GM13976 (cell line): ENCODE data around the gene TIFAB.

Experiments
- DNase-seq: peaks from one replicate; pipeline ENCODE4 v3.0.0; 2012; ENCODE audit warnings: low spot score
- in situ Hi-C: fragments of 300-500 bp; cut with MboI; formaldehyde crosslinking; loops from one replicate; pipeline ENCODE4 v1.12.0; 2022; ENCODE audit warnings: low sequenced_read_pairs, mixed read lengths, inconsistent platforms; ENCODE audit not compliant: unreplicated experiment
- TF ChIP-seq, protein P1 (sequence below): IDR thresholded peaks from 2 replicates; pipeline ENCODE4 v1.5.1; 2012; ENCODE audit warnings: borderline replicate concordance, mild to moderate bottlenecking; ENCODE audit not compliant: insufficient read depth; ENCODE audit errors: extremely low read depth, missing control alignments, control extremely low read depth

TIFAB gene

DNA sequence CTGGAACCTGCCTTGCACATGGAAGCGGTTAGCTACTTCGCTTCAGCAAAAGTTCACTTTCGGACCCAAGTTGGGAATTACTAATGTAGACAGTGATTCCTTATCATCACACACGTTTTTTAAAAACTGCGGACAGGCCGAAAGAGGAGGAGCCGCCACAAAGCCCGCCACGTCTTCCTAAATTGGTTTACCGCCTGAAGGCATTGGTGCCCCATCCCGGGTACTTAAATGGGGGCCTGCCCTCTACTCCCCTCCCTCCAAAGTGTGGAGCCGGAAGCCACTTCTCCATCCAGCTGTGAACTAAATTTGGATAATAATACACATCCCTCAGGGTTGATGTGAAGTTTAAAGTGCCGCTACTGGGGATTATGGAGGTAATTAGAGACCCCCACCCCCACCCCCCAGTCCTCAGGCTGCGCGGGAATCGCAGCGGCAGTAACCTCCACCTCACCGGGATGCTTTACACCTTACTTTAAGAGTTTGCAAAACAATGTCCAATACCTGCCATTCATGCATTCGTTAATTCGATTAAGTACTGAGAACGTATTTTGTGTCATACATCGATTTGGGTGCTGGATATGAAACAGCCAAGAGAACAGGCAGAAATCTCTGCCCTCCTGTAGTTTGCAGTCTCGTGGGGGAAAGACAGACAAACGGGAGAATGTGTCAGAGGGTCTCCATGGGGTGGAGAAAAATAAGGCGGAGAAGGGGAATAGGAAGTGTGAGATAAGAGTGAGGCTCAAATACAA lies 52.2 kb downstream of the TIFAB start:
- in situ Hi-C loops, result no loop called here
- TF ChIP-seq, protein P1, sequence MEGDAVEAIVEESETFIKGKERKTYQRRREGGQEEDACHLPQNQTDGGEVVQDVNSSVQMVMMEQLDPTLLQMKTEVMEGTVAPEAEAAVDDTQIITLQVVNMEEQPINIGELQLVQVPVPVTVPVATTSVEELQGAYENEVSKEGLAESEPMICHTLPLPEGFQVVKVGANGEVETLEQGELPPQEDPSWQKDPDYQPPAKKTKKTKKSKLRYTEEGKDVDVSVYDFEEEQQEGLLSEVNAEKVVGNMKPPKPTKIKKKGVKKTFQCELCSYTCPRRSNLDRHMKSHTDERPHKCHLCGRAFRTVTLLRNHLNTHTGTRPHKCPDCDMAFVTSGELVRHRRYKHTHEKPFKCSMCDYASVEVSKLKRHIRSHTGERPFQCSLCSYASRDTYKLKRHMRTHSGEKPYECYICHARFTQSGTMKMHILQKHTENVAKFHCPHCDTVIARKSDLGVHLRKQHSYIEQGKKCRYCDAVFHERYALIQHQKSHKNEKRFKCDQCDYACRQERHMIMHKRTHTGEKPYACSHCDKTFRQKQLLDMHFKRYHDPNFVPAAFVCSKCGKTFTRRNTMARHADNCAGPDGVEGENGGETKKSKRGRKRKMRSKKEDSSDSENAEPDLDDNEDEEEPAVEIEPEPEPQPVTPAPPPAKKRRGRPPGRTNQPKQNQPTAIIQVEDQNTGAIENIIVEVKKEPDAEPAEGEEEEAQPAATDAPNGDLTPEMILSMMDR, result no peak
- DNase-seq, result no peak

DNA sequence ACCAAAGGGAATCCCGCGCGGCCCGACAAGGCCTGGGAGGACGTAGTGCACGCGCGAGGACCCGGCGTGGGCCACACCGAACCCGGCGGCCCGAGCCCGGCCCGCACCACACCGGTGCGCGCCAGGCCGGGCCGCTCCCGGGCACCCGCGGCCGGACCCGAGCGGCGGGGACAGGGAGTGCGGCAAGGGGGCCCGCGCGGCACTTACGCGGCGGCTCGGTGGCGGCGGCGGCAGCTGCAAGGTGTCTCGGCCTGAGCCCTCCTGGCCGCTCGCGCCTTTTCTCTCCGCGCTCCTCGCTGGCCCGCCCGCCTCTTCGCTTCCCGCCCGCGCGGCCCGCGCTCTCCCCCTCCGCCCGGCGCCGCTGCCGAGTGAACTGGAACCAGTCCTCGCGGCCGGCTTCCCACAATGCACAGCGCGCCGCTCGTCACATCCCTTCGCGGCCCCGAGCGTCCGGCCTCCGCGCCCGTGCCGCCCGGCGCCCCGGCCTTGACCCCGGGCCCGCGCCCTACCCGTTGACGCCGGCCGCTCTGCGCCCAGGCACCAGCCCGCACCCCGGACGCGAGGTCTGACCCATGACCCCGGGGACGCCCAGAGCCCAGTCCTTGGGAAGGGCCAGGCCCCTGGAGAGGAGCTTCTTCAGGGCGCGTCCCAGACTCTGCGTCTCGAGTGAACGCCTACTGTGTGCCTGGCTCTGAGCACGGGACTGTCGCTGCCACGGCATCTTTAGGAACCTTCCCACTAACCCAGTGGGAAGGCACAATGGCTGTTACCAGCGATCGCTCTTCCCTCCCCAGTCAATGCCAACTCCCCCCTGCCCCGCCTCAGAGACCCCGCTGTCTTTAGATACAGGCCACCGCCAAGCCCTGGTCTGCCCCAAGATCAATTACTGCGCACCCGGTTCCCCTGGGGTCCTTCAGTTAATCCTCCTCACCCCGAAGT lies 53.0 kb downstream of the TIFAB start, which contains the start of gene MACROH2A1:
Gene MACROH2A1 (minus strand): TSS at position 377 of the 939 bp plus-strand sequence. CDS start 10,138 bp downstream, outside the sequence.
- TF ChIP-seq, protein P1, result no peak

DNA sequence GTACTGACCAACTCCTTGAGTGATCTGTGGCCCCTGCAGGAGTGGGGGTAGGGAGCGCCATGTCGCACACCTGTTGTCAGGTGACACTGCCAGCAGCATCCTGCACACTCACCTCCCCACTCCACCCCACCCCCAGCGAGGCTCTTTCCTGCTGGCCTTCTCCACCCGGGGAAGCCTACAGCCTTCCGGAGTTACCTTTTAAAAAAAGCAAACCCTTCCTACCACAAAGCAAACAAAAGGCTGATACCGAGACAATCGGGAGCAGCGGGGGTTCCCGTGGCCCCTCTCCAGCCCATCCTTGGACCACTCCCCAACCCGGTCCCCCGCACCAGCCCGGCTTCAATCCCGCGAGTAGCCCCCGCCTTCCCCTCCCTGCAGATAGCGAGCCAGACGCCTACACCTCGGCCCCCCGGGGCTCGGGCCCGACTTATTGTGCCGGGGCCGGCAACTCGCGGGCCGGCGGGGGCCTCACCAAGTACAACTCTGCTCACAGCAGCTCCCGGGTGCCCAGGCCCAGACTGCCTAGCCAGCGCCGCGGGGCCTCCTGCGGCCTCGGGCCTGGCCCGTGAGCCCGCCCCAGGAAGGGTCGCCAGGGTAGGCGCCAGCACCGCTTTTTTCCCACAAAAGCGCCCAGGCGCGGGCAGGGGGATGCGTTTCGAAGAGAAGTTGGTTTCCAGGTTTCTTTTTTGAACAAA lies 53.8 kb downstream of the TIFAB start:
- in situ Hi-C loops, result no loop called here
- DNase-seq, result peak; percentile 61
- TF ChIP-seq, protein P1, result no peak

More for the DNA sequence above, 53.0 kb downstream of the TIFAB start, which contains the start of gene MACROH2A1:
- in situ Hi-C loops, result no loop called here
- DNase-seq, result peak; percentile 94
